Measurements from ENCODE around the gene TEX264.
"Not testable (repeated sequence)": the region's sequence is repeated elsewhere in the genome, so short reads cannot be mapped to it uniquely, and the experiment has no call there.

TEX264 gene

DNA sequence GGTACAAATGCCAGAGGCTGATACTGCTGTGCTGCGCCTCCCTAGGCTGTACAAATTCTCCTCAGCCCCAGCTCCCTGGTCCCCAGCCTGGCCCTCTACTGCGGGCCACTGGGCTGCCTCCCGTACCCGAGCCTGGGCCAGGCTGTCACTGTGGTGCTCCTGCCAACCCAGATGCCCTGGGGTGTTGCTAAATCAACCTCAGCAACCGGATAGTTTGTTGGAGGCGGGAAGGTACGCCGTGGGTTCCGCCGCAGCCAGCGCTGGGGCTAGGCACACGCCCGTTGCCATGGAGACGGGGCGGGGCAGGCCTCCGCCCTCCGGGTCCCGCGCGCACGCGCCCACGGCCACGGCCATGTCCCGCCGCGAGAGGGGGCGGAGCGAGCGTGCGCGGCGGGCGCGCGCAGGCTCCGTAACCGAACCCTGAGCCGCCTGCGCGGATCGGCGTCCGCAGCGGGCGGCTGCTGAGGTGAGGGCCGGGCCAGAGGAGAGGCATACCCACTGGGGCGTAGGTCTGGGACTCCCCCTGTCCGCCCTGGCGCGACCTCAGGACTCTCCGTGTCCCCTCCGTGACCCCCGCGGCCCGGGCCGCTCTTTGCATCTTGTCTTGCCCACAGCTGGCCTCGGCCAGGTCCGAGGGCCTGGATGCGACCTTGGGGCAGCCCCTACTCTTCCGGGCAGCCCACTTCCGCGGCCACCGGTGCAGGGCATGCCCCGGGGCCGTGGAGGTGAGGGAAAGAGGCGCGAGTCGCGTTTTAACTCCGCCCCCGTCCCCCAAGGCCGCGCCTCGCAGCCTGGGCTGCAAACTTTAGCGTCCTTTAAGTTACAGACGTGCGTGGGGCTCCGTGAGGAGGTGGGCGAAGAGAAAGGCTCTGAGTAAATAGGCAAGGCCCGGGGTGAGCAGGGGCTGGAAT, at the start of gene TEX264:
TEX264 (plus strand) TSS at position 430 of the 911 bp plus-strand sequence. CDS start 3,053 bp downstream, outside the sequence.
- peak; percentile 68 for DNase-seq

- DNase-seq = no peak
Measured at GRCh38 chr3:51622413-51622812, 48.6 kb upstream of the TEX264 start.

DNA sequence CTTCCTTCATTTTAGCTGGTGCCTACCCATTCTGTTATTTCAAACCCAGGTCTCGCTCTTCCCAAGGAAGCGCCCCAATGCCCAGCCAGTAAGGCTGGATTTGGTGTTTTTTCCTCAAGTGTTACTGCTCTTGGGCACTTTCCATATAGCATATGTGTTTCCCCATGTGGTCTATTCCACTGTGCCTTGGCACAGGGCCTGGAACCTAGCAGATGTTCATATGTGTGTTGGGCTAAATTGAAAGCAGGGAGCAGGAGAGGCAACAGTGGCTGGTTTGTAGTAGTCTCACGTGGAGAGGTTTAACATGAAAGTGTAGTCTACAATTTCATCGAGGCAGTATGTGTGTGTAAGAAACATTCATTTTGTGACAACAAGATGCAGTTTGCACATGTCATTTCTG, 48.2 kb upstream of the TEX264 start:
- peak; percentile 51 for DNase-seq

GRCh38 chr3:51630513-51630912, 40.5 kb upstream of the TEX264 start:
- DNase-seq = no peak

GRCh38 chr3:51637144-51637940, 33.7 kb upstream of the TEX264 start:
- DNase-seq = no peak

DNA sequence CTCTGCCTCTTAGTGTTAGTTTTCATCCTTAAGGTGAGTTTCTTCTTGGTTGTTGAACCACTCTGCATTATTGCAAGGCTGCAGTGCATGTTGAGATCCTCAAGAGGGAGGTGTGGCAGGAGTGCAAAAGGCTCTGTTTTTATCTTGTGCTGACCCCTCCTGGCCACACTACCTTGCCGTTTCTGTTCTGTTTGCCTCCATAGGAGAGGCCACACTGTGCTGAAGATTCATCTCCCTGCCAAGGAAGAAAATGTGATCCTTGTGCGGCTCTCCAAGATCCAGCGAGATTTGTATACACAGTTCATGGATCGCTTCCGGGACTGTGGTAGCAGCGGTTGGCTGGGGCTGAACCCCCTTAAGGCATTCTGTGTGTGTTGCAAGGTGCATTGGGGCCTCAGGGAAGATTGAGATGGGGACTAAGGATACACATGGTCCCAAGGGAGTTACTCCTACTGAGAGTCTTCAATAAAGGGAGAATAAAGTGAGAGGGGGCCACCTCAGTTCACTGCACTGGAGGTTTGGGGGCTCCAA, 33.0 kb upstream of the TEX264 start:
- DNase-seq = peak; percentile 27

GRCh38 chr3:51642462-51642861, 28.6 kb upstream of the TEX264 start:
- DNase-seq = no peak

GRCh38 chr3:51646091-51646490, 25.0 kb upstream of the TEX264 start:
- no peak for DNase-seq

GRCh38 chr3:51652103-51652502, 18.9 kb upstream of the TEX264 start:
- not testable (repeated sequence) for DNase-seq

DNA sequence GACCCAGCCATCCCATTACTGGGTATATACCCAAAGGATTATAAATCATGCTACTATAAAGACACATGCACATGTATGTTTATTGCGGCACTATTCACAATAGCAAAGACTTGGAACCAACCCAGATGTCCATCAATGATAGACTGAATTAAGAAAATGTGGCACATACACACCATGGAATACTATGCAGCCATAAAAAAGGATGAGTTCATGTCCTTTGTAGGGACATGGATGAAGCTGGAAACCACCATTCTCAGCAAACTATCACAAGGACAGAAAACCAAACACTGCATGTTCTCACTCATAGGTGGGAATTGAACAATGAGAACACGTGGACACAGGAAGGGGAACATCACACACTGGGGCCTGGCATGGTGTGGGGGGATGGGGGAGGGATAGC, 17.6 kb upstream of the TEX264 start:
- not testable (repeated sequence) for DNase-seq

DNA sequence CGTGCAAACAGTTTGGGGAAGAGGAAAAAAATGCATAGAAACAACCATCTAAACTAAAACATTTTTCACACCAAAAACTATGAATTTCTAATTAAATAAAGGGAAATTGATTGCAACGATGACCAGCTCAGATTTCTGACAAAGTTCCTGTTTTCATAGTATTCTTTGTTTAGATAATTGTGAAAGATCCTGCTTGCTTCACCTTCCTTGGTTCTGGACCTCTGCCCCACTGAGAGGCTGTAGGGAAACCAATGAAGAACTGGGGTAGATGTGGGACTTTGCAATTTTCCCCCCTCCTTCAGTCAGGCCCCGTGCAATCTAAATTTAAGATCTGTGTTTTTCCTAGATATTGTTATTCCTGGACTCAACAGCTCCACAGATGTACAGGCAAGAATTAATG, 13.8 kb upstream of the TEX264 start:
- DNase-seq = no peak

DNA sequence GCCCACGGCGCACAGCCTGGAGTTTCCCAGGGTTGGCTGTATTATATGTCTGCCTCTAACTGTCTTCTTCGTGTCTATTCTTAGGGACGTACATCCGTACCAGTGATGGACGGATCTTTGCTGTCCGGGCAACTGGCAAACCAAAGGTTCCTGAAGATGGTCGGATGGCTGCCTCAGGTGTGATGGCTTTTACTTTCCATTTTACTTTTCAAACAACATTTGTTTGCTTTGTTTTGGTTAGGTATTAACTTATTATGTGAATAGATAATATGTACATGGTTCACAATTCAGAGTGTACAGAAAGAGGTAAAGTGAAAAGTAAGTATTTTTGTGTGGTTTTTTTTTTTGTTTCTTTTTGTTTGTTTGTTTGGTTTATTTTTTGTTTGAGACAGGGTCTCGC, 11.1 kb upstream of the TEX264 start:
- no peak for DNase-seq

DNA sequence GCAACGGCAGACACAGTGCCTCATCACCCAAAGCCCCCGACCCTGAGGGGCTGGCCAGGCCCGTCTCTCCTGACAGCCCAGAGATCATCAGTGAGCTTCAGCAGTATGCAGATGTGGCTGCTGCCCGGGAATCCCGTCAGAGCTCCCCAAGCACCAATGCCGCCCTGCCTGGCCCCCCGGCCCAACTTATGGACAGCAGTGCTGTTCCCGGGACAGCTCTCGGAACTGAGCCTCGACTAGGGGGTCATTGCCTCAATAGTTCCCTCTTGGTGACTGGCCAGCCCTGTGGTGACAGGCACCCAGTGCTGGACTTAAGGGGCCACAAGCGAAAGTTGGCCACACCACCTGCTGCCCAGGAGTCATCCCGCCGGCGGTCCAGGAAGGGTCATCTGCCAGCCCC, 8.6 kb upstream of the TEX264 start:
- DNase-seq = no peak

GRCh38 chr3:51668756-51669155, 2.3 kb upstream of the TEX264 start:
- no peak for DNase-seq

GRCh38 chr3:51669241-51670052, 1.6 kb upstream of the TEX264 start:
- DNase-seq = peak; percentile 7

DNA sequence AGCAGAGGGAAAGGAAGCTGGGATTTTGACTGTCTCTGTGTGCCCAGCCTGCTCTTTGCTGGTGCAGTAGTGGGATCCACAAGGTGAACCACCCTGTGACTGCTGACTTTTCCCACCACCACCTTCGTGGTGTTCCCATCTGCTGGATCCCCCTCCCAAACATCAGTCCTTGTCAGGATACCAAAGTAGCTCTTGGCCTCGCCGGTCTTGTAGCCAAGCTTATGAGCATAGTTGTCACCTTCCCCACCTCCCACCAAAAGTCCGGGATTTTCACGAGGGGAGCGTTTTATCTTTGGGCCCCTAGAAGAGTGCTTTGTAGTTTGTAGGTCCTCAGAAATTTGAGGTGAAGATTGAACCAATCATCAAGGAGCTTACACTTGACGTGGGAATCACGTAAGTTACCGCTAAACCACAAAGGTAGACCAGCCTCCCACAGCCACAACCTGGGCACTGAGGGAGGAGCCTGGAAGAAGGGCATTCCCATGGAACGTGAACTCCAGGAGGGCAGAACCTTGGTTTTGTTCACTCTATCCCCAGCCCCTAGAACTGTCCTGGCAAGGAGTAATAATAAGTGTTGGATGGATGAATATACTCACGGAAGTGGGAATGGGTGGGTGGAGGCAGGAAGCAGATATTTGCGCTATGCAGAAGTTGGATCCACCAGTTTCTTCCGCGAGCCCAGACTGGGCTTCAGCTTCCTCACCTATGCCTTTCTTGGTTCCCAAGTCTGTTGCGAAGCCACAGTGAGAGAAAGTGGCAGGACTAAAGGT, 814 bp upstream of the TEX264 start:
- no peak for DNase-seq

DNA sequence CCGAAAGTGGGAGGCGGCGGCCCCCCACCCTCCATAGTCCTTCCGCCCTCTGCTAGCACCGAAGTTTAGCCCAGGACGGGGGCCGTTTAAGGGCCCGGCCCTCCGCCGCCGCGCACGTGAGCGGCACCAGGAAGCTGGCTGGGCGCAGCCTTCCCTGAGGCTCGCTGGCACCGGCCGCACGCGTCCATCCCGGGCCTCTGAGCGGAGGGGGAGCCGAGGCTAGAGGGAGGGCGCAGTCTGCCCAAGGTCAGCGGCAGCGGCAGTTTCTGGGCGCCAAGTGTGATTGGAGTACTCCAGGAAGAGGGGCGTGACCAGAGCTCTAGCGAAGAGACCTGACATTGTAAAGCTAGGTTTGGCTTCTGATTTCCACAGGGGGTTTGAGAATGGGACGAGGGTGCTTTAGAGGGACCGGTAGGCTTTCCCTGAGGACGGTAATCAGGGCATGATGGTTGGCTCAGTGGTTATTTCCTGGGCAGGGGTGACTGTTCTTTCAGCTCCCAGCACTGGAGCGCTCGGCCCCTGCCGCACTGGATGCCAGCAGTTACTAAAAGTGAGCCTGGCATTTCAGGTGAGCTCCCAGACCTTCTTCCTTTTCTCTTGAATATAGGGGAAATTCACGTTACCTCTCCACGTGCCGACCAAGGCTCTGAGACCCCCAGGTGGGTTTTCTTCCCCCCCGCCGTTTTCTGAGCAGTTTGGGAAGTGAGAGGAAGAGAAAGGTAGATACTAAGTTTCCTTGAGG, 853 bp downstream of the TEX264 start:
- no peak for DNase-seq

- no peak for DNase-seq
Measured at GRCh38 chr3:51673181-51673801, 2.2 kb downstream of the TEX264 start.

- DNase-seq = no peak
Measured at GRCh38 chr3:51673802-51674654, 3.0 kb downstream of the TEX264 start.

DNA sequence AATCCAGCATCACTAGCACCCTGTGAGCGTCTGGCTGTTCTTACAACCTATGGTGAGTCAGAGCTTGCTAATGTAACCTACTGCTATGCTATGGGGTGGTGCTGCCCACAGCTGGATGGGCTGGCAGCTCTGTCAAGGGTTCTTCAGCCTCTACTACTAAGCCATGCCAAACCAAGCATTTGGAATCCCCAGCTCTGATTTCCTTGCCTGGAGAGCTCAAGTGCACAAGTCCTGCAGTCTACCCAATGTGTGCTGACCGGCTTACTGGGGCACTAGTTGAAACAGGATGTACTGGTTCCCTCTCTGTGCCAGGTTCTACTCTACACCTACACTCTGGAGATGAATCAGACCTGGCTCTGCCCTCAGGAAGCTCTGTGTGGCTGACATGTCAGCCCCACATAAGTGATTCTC, 4.2 kb downstream of the TEX264 start:
- DNase-seq = no peak

All from NCI-H2171 (cell line).